Peyer's patch (tissue), 4 donors: ENCODE measurements around the gene OSBPL7.

Experiments used
- POLR2A ChIP-seq, 2 donors: fragments of 450-650 bp; IDR thresholded peaks; one replicate each; pipeline ENCODE4 v1.5.1; 2017; ENCODE audit warnings: antibody characterized with exemption in 2 of 2, mild to moderate bottlenecking in 2 of 2, moderate library complexity in 2 of 2
- TF ChIP-seq, protein P1 (sequence below), 6 experiments: fragments of 450-650 bp in 4 of 6; fragments of 200-600 bp in 2 of 6; sonication (generic) in 1 of 6; IDR thresholded peaks; one replicate each; pipeline ENCODE4 v1.5.1; 2017 to 2019; ENCODE audit warnings: antibody characterized with exemption in 6 of 6, mild to moderate bottlenecking in 3 of 6, moderate library complexity in 1 of 6

DNA sequence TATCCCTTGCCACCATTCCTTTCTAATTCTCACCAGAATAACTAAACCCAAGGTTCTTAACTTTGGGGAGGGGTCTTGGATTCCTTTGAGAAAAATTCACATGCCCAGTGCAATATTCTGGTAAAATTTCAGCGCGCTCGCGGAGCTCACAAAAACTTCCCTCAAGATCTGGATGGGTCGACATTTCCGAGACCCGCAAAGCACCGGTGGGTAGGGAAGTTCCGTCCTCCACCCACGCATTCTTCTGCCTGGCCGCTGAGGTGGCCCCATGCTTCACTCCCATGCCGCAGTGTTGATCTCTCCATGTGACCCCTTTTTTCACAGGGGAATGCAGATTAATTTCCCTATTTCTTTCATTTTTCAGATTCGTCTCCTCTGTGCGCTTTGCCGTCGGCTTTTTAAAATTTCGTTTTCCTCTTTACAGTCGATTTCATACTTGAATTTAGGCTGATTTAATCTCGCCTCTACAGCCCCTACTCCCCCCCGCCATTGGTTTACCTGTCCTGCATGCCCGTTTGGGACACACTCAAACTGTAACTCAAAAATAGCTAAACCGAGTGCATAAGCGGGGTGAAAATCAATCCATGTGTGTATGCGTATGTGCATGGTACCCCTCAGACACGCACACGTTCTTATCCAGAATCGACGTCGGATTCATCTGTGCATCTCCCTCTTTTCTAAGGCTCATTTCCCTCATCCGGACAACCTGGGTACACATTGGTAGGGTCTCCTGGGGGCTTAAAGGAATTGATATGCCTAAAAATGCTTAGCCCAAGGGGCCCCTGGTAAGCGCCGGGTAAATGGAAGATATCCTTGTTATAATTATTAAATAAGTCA is 30.7 kb upstream of the OSBPL7 start:
- TF ChIP-seq, protein P1, sequence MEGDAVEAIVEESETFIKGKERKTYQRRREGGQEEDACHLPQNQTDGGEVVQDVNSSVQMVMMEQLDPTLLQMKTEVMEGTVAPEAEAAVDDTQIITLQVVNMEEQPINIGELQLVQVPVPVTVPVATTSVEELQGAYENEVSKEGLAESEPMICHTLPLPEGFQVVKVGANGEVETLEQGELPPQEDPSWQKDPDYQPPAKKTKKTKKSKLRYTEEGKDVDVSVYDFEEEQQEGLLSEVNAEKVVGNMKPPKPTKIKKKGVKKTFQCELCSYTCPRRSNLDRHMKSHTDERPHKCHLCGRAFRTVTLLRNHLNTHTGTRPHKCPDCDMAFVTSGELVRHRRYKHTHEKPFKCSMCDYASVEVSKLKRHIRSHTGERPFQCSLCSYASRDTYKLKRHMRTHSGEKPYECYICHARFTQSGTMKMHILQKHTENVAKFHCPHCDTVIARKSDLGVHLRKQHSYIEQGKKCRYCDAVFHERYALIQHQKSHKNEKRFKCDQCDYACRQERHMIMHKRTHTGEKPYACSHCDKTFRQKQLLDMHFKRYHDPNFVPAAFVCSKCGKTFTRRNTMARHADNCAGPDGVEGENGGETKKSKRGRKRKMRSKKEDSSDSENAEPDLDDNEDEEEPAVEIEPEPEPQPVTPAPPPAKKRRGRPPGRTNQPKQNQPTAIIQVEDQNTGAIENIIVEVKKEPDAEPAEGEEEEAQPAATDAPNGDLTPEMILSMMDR (IDR thresholded peaks at IDR 0.05) = no peak
- no peak for TF ChIP-seq POLR2A (IDR thresholded peaks at IDR 0.05)
